ENCODE measurements around the gene CYYR1. TPM values are rescaled to one million over a fixed set of nuclear protein-coding genes. Genes with fewer than 3 reads are reported as not detected.

Gene CYYR1
- polyA plus RNA-seq, 3 donors, result 0.16 to 0.30 TPM; not detected in 1

- H3K79me2 ChIP-seq (ENCODE audit: insufficient read depth, low read length), result no peaks in the 10 kb centered on the region
- no peaks in the 10 kb centered on the region for H3K27me3 ChIP-seq (ENCODE audit: control insufficient read depth in 2 of 2, insufficient read depth in 2 of 2, low read length in 2 of 2)
- H3K27ac ChIP-seq (ENCODE audit: low read depth in 1 of 2, low read length in 2 of 2), result peak overlapping the region in 1 of 2 donors; percentile 61
- Mint-ChIP-seq H3K4me3 (no peak overlapping the region), H3K9me3 (peaks cover 6 to 28% (median 20%) of the 10 kb centered on the region in 7 donors), H3K36me3 (peaks cover 0 to 2% of the 10 kb centered on the region in 2 donors), H3K27ac (peak overlapping the region in 5 of 7 donors; percentile 15 to 84 (median 46)), H3K27me3 (ENCODE audit: low read depth in 3 of 3) (peaks cover 0 to 7% (median 3%) of the 10 kb centered on the region in 3 donors), H3K4me1 (peaks cover 15% of the 10 kb centered on the region)
- no peaks in the 10 kb centered on the region for H3K36me3 ChIP-seq (replicated peaks in 1 of 2; ENCODE audit: control insufficient read depth in 1 of 2, insufficient read depth in 2 of 2, low read length in 2 of 2)
- H3K9ac ChIP-seq (ENCODE audit: insufficient read depth, low read length, poor library complexity, severe bottlenecking), result no peak overlapping the region
- H4K20me1 ChIP-seq (ENCODE audit: insufficient read depth, low read length), result no peaks in the 10 kb centered on the region
- intact Hi-C loops (cut with micrococcal nuclease), result no loop called here
- TF ChIP-seq CTCF (IDR thresholded peaks at IDR 0.05), result no peak
- H3K4me2 ChIP-seq (replicated peaks; ENCODE audit: extremely low read depth, low read length, poor library complexity, severe bottlenecking), result no peak overlapping the region
- peaks cover 12 to 16% of the 10 kb centered on the region in 2 donors for H3K4me1 ChIP-seq (ENCODE audit: control insufficient read depth in 1 of 2, insufficient read depth in 2 of 2, low read length in 2 of 2)
- H2AFZ ChIP-seq (ENCODE audit: insufficient read depth, low read depth, low read length, poor library complexity, severe bottlenecking), result no peak overlapping the region
- no peak overlapping the region for H3K4me3 ChIP-seq (replicated peaks in 1 of 3; ENCODE audit: low read depth in 2 of 3, low read length in 3 of 3)
- 0% methylated on average over 1 of the region's 1 CpG for WGBS (ENCODE audit: insufficient coverage)
- peaks cover 11% of the 10 kb centered on the region in 2 donors for H3K9me3 ChIP-seq (replicated peaks in 1 of 2; ENCODE audit: control insufficient read depth in 1 of 2, insufficient read depth in 1 of 2, low read length in 2 of 2)
- DNase-seq, result peak; percentile 60 to 88 (median 68)
Measured at GRCh38 chr21:26469789-26470188, 103.3 kb downstream of the CYYR1 start.

GRCh38 chr21:26465916-26466315 lies 107.2 kb downstream of the CYYR1 start:
- peaks cover 16% of the 10 kb centered on the region for H3K4me1 Mint-ChIP-seq
- Histone ChIP-seq H3K4me2 (replicated peaks; ENCODE audit: extremely low read depth, low read length, poor library complexity, severe bottlenecking) (no peak overlapping the region), H3K27me3 (ENCODE audit: control insufficient read depth in 2 of 2, insufficient read depth in 2 of 2, low read length in 2 of 2) (no peaks in the 10 kb centered on the region), H3K9ac (ENCODE audit: insufficient read depth, low read length, poor library complexity, severe bottlenecking) (no peak overlapping the region), H3K79me2 (ENCODE audit: insufficient read depth, low read length) (no peaks in the 10 kb centered on the region), H3K36me3 (replicated peaks in 1 of 2; ENCODE audit: control insufficient read depth in 1 of 2, insufficient read depth in 2 of 2, low read length in 2 of 2) (no peaks in the 10 kb centered on the region), H2AFZ (ENCODE audit: insufficient read depth, low read depth, low read length, poor library complexity, severe bottlenecking) (no peak overlapping the region), H3K27ac (ENCODE audit: low read depth in 1 of 2, low read length in 2 of 2) (no peak overlapping the region), H3K4me3 (replicated peaks in 1 of 3; ENCODE audit: low read depth in 2 of 3, low read length in 3 of 3) (no peak overlapping the region), H3K4me1 (ENCODE audit: control insufficient read depth in 1 of 2, insufficient read depth in 2 of 2, low read length in 2 of 2) (peaks cover 12 to 16% of the 10 kb centered on the region in 2 donors), H4K20me1 (ENCODE audit: insufficient read depth, low read length) (no peaks in the 10 kb centered on the region), H3K9me3 (replicated peaks in 1 of 2; ENCODE audit: control insufficient read depth in 1 of 2, insufficient read depth in 1 of 2, low read length in 2 of 2) (peaks cover 6 to 8% of the 10 kb centered on the region in 2 donors)
- H3K9me3 Mint-ChIP-seq, result peaks cover 6 to 18% (median 14%) of the 10 kb centered on the region in 7 donors
- no peak overlapping the region for H3K27ac Mint-ChIP-seq
- DNase-seq, result no peak
- no CpG with 5 or more reads among the region's 3 CpGs for WGBS (ENCODE audit: insufficient coverage)
- TF ChIP-seq CTCF (IDR thresholded peaks at IDR 0.05), result no peak
- intact Hi-C loops (cut with micrococcal nuclease), result no loop called here
- peaks cover 0 to 3% (median 3%) of the 10 kb centered on the region in 3 donors for H3K27me3 Mint-ChIP-seq (ENCODE audit: low read depth in 3 of 3)
- no peak overlapping the region for H3K4me3 Mint-ChIP-seq
- H3K36me3 Mint-ChIP-seq, result peaks cover 0 to 2% of the 10 kb centered on the region in 2 donors
